GM21619 (cell line): ENCODE measurements around the gene EFCAB8.

ENCODE experiments used
- ATAC-seq: cut with Tn5 transposase; IDR thresholded peaks from one replicate; pipeline ENCODE4 v1.9.1; 2021; ENCODE audit not compliant: unreplicated experiment

EFCAB8 gene

DNA sequence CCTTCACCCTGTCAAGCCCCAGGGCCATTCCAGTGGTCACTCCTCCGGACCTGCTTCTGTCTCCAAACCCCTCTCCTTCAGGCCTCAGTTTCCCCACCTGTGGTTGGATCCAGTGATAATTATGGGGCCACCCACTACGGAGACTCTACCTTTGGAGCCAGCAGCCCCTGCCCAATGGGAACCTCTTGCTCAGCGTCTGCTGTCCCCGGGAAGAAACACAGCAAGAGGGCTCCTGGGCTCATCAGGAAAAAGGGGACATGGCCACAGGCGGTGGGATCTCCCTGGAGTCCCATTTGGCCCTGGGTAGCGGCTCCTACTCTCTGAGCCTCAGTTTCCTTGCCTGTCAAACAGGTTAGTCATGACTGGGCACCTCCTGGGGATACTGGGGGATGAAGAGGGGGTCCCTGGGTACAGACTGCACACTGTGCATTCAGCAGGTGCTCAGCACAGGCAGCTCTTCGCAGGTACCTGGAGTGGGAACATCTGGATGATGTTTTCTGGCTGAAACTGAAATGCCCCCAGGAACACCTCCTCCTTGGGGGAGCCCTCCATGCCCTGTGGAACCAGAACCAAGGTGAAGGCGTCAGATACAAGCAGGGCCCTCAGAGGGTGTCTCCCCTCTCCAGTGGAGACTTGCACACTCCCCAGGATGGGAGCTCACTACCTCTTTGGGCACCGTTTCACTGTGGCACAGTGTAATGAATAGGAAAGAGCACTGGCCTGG is 126.1 kb downstream of the EFCAB8 start:
- ATAC-seq, result no peak

DNA sequence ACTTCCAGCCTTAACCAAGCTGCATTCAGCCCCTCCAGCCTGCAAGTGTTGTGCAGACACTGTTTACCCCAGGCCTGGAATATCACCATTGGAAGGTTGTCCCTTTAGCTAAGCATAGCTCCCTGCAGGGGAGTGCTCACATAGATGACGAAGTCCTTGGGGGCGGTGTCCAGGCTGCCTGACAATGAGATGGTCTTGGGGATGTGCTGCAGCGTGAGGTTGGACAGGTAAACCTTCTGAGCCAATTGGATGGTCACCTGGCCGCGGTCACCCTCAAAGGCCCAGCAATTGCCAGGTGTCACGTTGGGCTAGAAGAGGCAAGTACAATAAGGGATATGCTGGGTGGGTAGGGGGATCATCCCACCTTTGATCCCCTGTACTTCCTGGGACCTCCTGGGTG is 126.9 kb downstream of the EFCAB8 start:
- ATAC-seq, result no peak

DNA sequence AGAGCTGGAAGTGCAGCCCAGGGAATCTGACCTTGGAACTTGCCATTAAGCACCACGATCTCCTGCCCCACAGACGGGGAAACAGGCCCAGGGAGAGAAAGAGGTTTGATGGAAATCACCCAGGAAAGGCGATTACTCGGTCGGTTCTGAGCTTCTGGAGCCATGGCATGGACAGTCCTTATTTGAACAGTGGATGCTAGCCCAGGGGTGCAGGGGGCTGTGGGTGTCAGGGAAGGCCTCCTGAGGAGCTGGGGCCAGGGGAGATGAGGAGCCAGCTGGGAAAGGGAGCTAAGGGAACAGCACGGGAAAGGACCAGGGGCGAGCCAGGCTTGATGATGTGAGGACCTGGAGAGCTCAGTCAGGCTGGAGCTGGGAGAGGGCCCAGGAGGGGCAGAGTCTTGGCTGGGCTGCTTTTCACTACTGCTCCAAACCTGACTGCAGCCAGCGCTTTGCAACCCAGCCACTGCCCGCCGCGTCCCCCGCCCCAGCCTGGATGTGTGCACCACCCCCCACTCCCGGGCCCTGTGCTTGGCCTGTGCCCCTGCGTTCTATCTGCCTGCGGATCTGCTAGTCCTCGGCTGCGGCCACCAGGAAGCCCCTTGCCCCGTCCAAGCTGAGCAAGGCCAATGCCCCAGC is 127.7 kb downstream of the EFCAB8 start:
- no peak for ATAC-seq

DNA sequence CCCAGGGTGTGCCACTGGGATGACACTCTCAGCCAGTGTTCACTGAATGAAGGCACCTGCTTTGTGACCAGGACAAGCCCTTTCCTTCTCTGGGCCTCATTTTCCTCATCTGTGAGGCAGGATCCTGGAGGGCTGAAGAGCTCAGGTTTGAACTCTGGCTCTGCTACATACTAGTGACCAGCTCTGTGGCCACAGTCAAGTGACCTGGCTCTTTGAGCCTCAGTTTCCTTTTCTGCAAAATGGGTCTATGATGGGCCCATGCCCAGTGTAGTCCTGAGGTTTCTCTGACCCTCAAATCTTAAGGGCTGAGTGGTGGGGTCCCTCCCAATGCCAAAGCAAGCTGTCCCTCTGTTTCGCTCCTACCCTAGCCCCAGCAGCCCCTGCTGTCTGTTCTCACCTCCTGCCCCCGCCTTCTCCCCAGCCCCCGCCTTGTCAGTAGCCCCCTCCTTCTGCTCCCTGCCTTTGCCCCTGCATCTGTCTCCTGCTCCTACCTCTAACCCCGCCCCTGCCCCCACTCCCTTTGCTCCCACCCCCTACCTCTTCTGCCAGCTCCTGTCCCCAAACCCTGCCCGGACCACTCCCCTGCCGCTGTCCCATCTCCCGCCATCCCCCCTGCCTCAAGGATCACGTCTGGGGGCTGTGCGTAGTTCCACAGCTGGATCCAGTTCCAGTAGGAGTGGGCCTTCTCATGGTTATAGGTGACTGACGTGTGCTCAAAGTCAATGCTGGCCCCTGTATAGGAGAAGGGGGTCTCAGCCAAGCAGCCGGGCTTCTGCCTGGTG is 128.5 kb downstream of the EFCAB8 start:
- ATAC-seq, result no peak

DNA sequence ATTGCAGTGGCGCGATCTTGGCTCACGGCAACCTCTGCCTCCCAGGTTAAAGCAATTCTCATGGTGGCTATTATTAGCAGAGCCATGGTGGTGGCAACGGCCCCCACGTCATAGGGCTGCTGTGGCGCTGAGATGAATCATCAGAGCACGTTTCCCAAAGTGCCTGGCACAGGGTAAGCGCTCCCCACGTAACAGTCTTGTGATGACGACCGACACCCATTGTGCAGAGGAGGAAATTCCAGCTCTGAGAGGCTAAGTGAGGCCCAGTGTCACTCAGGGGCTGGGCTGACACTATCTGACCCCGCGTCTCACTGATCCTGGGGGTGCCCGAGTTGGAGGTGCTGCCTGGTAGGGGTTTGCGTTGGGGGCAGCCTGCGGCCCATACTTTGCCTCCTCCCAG is 129.3 kb downstream of the EFCAB8 start:
- no peak for ATAC-seq

DNA sequence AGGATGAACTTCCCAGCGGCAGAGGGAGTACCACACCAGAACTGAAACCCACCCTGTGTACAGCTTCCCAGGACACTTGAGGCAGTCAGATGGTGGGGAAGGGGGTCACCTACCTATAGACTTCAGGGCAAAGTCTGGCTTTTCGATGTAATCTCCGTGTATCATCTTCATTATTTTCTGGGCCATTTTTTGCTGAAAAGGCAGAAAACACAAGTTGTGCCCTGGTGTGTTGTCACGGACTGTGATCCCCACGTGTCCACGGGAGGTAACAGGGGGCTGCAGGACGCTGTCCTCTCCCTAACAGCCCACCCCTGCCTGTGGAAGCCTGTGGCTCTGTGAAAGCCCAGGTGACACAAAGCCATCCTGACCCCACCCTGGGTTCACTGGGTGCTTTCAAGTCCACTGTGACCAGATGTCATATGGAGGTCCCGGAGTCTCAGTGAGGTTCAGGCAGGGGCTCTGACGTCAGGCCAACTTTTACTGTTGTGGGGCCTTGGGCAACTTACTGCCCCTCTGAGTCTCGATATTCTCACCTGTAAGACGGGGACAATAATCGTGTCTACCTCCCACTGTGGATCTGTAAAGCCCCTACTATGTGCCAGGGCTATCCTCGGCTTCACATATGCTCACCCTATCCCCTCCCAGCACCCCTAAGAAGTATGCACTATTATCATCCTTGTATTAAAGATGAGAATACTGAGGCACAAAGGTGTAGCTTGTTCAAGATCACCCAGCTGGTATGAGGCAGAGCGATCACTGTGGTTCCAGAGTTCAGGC is 131.0 kb downstream of the EFCAB8 start:
- ATAC-seq, result no peak

DNA sequence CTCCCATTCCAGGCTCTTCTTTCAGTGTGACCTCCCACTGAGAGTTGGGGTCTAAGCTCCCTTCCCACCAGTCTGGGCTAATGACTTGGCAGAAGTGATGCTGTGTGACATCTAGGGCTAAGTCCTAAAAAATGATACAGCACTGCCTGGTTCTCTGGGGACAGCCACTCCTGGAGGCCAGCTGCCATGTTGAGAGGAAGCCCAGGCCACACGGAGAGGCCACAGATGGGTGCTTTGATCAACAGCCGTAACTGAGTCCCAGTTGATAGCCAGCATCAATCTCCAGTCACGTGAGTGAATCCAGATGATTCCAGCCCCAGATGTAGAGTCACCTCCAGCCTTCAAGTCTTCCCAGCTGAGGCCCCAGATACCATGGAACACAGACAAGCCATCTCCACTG is 131.7 kb downstream of the EFCAB8 start:
- no peak for ATAC-seq

DNA sequence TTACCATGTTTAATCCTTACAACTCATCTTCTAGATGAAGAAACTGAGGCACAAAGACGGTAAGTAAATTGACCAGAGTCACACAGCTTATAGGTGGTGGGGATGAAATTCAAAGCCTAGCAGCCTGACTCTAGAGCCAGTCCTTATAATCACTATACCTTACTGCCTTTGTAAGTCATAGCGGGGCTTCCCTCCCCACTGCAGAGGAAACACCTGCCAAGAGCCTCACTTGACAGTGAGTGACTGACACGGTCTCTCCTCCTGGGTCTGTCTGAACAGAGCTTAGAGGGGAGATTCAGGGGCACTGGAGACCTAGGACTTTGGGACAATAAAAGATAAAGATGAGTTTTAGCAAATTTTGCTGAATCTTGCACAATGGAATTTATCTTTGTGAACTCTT is 132.7 kb downstream of the EFCAB8 start:
- ATAC-seq, result no peak

DNA sequence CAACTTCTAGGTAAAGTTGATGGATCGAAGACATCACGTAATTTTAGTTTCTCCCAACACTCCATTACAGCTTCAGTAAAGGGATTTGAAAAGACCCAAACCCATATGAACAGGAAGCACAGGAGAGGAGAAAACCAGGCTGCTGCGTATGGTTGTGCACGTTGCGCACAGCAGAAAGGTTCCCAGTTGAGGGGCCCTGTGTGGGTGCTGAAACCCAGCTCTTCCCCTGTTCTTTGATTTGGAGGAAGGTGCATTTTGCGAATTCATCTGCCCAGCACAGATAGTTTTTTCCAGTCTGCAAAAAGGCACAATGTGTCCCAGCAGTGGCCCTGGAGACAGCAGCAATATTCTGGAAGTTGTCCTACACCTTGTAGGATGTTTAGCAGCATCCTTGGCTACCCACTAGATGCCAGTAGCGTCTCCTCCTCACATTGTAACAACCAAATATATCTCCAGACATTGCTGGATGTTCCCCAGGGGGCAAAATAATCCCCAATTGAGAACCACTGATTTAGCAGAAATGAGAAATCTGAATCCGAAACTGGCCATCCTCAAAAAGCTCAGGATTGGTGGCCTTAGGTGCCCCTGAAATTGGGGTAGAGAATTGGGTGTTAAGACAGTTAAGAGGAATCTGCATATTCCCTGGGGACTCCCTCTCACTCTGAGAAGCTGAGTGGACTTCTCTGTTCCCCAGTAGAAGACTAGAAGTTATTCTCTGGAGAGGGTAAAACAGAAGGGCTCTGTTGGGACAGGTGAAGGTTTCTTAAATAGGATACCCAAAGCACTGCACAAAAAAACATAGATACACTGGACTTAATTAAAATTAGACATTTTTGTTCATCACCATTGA is 133.3 kb downstream of the EFCAB8 start:
- ATAC-seq, result no peak

DNA sequence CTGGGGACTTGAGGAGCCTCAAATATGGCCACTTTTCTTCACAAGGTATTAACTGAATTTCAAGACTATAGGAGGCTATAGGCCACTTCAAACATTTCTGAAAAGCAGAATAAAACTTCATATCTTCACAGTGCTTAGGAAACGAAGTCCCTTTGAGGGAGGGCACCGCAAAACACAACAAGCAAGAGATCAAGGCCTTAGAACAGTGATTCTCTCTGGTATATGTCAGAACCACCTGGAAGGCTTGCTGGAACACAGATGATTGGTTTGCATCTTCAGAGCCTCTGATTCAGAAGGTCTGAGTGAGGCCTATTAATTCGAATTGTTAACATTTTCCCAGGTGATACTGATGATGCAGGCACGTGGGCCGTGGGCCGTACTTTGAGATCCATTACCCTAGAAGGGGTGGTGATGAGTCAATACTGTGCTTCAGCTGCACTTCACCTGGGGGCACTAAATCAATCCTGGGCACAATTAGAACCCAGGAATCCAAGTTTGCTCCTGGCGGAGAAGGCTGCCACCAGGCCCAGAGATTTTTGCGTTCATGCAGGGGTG is 134.8 kb downstream of the EFCAB8 start:
- ATAC-seq, result no peak

DNA sequence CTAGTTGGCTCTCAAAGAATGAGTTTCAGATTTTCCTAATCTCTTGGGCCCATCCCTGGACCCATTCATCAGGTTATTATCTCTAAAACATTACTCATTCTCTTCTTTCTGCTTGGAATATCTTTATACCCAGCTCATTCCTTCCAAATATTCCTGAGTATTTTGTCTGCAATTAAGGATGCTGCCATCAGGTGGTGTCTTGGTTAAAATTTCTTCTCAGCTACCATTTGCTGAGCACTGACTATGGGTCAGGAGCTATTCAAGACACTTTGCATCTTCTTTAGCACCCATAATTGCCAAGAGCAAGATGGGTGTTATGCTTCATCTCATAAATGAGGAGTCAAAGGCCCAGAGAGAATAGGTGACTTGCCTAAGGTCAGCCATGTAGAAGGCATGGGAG is 137.1 kb downstream of the EFCAB8 start:
- ATAC-seq, result no peak

DNA sequence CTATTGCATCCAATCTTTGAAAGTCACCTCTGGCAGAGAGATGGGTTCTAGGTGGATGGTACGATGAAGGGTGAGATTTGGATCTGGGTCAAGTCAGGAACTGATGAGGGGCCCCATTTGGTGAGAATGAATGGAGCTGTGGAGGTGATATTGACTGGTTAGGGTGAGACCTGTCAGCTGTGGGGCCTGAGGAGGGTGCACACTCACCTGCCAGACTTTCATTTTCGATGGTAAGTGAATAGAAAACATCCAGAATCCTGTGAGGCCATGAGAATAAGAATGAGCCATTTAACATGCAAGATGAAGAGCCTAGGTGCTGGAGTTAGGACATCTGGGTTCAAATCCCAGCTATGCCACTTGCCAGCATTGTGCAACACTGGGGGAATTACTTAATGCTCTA is 138.7 kb downstream of the EFCAB8 start:
- no peak for ATAC-seq

DNA sequence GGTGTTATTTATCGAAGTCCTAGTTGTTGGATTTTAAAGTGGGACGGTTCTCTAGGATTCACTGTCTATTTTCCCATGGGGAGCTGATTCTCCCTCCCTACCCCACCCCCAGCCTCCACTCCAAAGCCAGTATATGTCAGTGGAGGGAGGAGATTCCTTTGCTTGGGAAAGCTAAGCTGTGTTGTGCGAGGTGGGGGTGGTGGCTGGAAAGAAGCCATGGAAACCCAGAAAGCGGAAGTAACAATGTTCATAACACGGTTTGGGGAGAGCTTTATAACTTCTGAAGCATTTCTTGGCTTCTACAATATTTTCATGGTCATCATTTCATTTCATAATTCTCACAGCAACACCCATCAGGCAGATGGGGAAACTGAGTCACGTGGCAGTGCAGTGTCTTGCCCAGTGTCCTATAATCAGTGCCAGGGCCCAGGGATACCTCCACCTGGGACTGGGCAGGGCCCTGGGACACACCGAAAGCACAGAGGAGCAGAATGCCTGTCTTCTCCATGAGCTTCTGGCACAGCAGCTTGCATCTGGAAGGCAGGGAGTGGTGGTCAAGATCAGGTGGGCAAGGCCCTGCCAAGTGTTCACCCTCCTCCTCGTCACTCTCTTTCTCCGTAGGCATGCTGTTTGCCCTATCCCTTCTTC is 141.0 kb downstream of the EFCAB8 start:
- no peak for ATAC-seq

DNA sequence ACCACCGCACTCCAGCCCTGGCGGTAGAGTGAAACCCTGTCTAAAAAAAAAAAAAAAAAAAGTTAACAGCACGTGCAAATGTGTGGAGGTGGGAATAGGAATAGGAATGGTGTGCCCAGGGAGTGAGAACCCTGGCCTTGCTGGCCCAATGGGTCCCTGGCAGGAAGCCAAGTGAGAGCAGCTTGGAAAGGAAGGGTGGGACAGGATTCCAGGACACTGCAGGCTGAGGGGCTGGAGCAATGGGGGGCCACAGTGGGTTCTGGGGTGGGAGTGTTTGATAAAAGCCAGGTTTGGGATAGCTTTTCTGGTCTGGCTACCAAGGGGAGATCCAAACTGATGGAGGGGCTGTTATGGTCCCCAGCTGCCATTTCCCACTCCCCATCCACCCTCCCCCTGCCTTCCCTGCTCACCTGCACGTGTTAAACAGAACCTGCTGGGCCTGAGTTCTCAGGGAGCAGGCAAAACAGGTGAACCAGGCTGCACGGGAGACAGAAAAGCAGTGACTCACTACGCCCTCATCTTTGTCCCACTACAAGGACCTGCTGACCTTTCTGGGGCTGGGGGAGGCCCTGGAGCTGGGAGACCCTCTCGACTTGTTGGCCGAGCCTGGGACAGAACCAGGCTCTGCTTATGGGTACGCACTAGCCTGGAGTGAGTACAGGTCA is 142.2 kb downstream of the EFCAB8 start:
- ATAC-seq, result no peak

DNA sequence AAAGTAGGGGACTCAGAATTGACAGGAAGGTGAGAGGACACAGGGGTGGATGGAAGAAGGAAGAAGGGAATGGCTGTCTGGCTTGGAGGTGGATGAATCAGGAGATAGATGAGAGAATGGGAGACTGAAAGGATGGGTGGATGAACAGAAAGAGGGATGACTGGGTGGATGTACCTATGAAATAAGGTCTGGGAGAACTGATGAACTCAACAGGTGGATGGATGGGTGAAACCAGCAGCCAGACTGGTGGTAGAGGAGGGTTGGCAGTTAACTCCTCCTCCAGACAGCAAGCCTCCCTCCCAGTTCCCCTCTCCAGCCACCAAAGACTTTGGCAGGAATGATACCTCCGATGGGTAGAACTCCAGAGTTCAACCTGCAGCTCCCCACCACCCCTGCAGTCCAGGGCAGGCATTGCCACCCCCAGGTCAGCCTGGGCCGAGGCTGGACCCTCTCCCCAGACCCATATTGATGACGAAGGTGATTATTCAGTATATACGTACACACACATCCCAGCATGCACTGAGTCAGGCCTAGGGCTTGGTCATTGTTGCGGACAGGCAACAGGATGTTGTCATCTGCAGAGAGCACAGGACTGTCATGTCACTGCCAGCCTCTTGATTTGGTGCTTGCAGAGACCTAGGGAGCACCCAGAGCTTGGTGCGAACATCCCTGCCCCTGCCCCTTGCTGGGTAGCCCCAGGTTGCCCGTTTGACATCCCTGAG is 143.5 kb downstream of the EFCAB8 start:
- ATAC-seq, result no peak

DNA sequence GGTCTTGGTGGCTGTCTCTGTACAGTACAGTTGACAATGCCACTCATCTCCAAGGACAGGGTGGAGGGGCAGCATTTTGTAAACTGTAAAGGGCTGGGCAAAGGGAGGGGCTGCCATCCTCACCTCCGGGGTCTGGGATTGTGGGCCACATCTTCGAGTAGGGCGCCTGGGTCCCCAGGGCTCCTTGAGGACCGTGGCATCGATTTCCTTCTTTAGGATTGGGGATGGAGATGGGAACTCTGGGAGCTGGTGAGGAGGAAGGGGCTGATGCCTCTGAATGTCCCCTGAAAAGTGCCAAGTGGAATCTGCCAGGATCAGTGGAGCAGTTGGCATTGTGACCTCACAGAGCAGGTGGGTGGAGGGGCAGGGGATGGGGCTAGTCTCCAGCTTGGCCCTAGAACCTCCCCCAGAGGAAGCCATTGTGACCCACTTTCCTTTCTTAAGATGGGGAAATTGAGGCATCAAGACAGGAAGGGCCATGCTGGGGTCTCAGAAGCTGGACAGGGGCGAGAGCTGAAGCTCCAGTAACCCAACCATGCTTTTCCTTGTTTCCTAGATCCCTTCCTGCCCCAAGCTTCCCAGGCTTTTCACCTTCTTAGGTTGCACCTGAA is 145.5 kb downstream of the EFCAB8 start, which contains the start of gene SUN5:
Gene SUN5 (minus strand): TSS at position 293 of the 611 bp plus-strand sequence. CDS start 93 bp downstream, at position 200.
- no peak for ATAC-seq

DNA sequence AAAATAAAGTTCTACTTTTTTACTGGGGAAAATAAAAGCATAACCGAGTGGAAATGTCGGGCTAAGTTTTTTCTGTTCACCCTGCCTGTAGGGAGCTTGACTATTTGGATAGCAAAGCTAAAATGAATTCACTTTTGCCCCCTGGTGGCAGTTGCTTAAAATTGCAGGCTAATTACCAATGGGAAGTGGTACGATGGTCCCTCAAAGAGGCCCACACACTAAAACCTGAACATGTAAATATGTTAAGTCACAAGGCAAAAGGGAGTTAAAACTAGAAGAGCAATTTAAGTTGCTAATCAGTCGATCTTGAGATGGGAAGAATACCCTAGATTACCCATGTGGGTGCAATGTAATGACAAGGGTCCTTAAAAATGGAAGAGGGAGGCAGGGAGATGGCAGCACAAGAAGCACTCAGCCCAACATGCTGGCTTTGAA is 146.4 kb downstream of the EFCAB8 start:
- no peak for ATAC-seq
